ENCODE data around the gene OR3A2. TPM values are rescaled to one million over a fixed set of nuclear protein-coding genes. Genes with fewer than 3 reads are reported as not detected.
"Not testable (repeated sequence)": the region's sequence is repeated elsewhere in the genome, so short reads cannot be mapped to it uniquely, and the experiment has no call there.

The OR3A2 gene
- polyA plus RNA-seq, 1 donor (not counting 4 experiments of a cell fraction or from before 2014, with no cell fraction given): not detected

GRCh38 chr17:3260163-3260562, 125.9 kb downstream of the OR3A2 start:
- H3K4me1 ChIP-seq (ENCODE audit: control insufficient read depth, extremely low read depth, insufficient read depth, low read length): no peaks in the 10 kb centered on the region
- no peak overlapping the region for H3K4me3 ChIP-seq (ENCODE audit: control insufficient read depth in 2 of 3, extremely low read depth in 1 of 3, insufficient read depth in 2 of 3, low read depth in 1 of 3, low read length in 3 of 3)
- no peak overlapping the region for H3K27ac ChIP-seq (ENCODE audit: control insufficient read depth, insufficient read depth, low read length)
- H4K20me1 ChIP-seq (ENCODE audit: control insufficient read depth, extremely low read depth, insufficient read depth, low read length): no peaks in the 10 kb centered on the region
- H3K4me2 ChIP-seq (ENCODE audit: control insufficient read depth, extremely low read depth, insufficient read depth, low read depth, low read length): no peak overlapping the region
- H3K27me3 ChIP-seq (ENCODE audit: control insufficient read depth, extremely low read depth, insufficient read depth, low read length): no peaks in the 10 kb centered on the region
- H3K9me3 ChIP-seq (ENCODE audit: control insufficient read depth, low read depth, low read length): no peaks in the 10 kb centered on the region
- FAIRE-seq: no peak
- DNase-seq (ENCODE audit: low read depth, low spot score): no peak
- no peak overlapping the region for H2AFZ ChIP-seq (ENCODE audit: control insufficient read depth, low read length)
- H3K9me1 ChIP-seq (ENCODE audit: control insufficient read depth, extremely low read depth, insufficient read depth, low read length): no peaks in the 10 kb centered on the region
- dilution Hi-C loops (cut with MboI; ENCODE audit: extremely low pct_ligation_motif_present, low sequenced_read_pairs): no loop called here
- H3K36me3 ChIP-seq (ENCODE audit: control insufficient read depth in 2 of 2, extremely low read depth in 1 of 2, insufficient read depth in 2 of 2, low read length in 2 of 2): no peaks in the 10 kb centered on the region
- TF ChIP-seq CTCF (optimal IDR thresholded peaks at IDR 0.05 in 1 of 3, IDR thresholded peaks at IDR 0.05 in 1 of 3, conservative IDR thresholded peaks at IDR 0.05 in 1 of 3; ENCODE audit: extremely low read depth in 1 of 3, insufficient read depth in 2 of 3, low read length in 3 of 3) (no peak), EZH2 (IDR thresholded peaks at IDR 0.05; ENCODE audit: low read length) (no peak)
- H3K9ac ChIP-seq (ENCODE audit: control insufficient read depth, extremely low read depth, insufficient read depth, low read length): no peak overlapping the region
- H3K79me2 ChIP-seq (ENCODE audit: control insufficient read depth, insufficient read depth, low read length): no peaks in the 10 kb centered on the region

DNA sequence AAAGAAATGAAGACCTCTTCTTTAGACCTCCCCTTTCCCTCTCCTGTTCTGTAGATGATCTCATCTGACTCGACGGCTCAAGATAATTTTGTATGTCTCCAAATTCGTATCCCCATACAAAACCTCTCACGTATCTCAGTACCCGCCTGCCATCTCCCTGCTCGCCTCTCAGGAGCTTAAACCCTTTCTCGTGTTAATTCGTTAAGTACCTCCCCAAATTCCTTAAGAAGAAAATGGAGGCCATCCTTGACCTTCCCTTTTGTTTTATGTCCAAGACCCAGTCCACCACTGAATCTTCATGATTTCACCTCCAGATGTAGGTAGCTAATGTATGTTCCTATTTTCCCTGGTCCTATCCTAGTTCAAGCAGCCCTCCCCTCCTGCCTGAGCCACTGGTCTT, 129.5 kb downstream of the OR3A2 start:
- dilution Hi-C loops (cut with MboI; ENCODE audit: extremely low pct_ligation_motif_present, low sequenced_read_pairs): no loop called here

DNA sequence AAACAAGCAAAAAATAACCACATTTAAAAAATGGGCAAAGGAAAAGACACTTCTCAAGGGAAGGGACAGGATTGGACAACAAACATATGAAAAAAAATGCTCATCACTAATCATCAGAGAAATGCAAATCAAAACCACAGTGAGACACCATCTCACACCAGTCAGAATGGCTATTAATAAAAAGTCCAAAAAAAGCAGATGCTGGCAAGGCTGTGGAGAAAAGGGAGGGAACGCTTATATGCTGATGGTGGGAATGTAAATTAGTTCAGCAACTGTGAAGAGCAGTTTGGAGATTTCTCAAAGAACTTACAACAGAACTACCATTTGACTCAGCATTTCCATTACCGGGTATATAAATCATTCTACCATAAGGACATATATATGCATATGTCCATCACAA, 137.1 kb downstream of the OR3A2 start:
- H2AFZ ChIP-seq (ENCODE audit: control insufficient read depth, low read length); DNase-seq (ENCODE audit: low read depth, low spot score); H3K4me3 ChIP-seq (ENCODE audit: control insufficient read depth in 2 of 3, extremely low read depth in 1 of 3, insufficient read depth in 2 of 3, low read depth in 1 of 3, low read length in 3 of 3); H3K9me3 ChIP-seq (ENCODE audit: control insufficient read depth, low read depth, low read length); H3K9me1 ChIP-seq (ENCODE audit: control insufficient read depth, extremely low read depth, insufficient read depth, low read length); H3K27ac ChIP-seq (ENCODE audit: control insufficient read depth, insufficient read depth, low read length); H3K4me2 ChIP-seq (ENCODE audit: control insufficient read depth, extremely low read depth, insufficient read depth, low read depth, low read length); H3K27me3 ChIP-seq (ENCODE audit: control insufficient read depth, extremely low read depth, insufficient read depth, low read length); H3K36me3 ChIP-seq (ENCODE audit: control insufficient read depth in 2 of 2, extremely low read depth in 1 of 2, insufficient read depth in 2 of 2, low read length in 2 of 2); FAIRE-seq; H3K79me2 ChIP-seq (ENCODE audit: control insufficient read depth, insufficient read depth, low read length); H3K4me1 ChIP-seq (ENCODE audit: control insufficient read depth, extremely low read depth, insufficient read depth, low read length); H3K9ac ChIP-seq (ENCODE audit: control insufficient read depth, extremely low read depth, insufficient read depth, low read length); H4K20me1 ChIP-seq (ENCODE audit: control insufficient read depth, extremely low read depth, insufficient read depth, low read length); dilution Hi-C loops (cut with MboI; ENCODE audit: extremely low pct_ligation_motif_present, low sequenced_read_pairs): not testable (repeated sequence)

More for the DNA sequence above, 129.5 kb downstream of the OR3A2 start:
- Histone ChIP-seq H3K4me2 (ENCODE audit: control insufficient read depth, extremely low read depth, insufficient read depth, low read depth, low read length) (no peak overlapping the region), H3K4me3 (ENCODE audit: control insufficient read depth in 2 of 3, extremely low read depth in 1 of 3, insufficient read depth in 2 of 3, low read depth in 1 of 3, low read length in 3 of 3) (no peak overlapping the region), H3K79me2 (ENCODE audit: control insufficient read depth, insufficient read depth, low read length) (no peaks in the 10 kb centered on the region), H3K9me1 (ENCODE audit: control insufficient read depth, extremely low read depth, insufficient read depth, low read length) (no peaks in the 10 kb centered on the region), H3K27ac (ENCODE audit: control insufficient read depth, insufficient read depth, low read length) (no peak overlapping the region), H3K36me3 (ENCODE audit: control insufficient read depth in 2 of 2, extremely low read depth in 1 of 2, insufficient read depth in 2 of 2, low read length in 2 of 2) (no peaks in the 10 kb centered on the region), H2AFZ (ENCODE audit: control insufficient read depth, low read length) (no peak overlapping the region), H3K9me3 (ENCODE audit: control insufficient read depth, low read depth, low read length) (no peaks in the 10 kb centered on the region), H3K4me1 (ENCODE audit: control insufficient read depth, extremely low read depth, insufficient read depth, low read length) (no peaks in the 10 kb centered on the region), H3K27me3 (ENCODE audit: control insufficient read depth, extremely low read depth, insufficient read depth, low read length) (no peaks in the 10 kb centered on the region), H4K20me1 (ENCODE audit: control insufficient read depth, extremely low read depth, insufficient read depth, low read length) (no peaks in the 10 kb centered on the region), H3K9ac (ENCODE audit: control insufficient read depth, extremely low read depth, insufficient read depth, low read length) (no peak overlapping the region)
- TF ChIP-seq CTCF (optimal IDR thresholded peaks at IDR 0.05 in 1 of 3, IDR thresholded peaks at IDR 0.05 in 1 of 3, conservative IDR thresholded peaks at IDR 0.05 in 1 of 3; ENCODE audit: extremely low read depth in 1 of 3, insufficient read depth in 2 of 3, low read length in 3 of 3) (no peak), EZH2 (IDR thresholded peaks at IDR 0.05; ENCODE audit: low read length) (no peak)
- no peak for FAIRE-seq
- no peak for DNase-seq (ENCODE audit: low read depth, low spot score)

DNA sequence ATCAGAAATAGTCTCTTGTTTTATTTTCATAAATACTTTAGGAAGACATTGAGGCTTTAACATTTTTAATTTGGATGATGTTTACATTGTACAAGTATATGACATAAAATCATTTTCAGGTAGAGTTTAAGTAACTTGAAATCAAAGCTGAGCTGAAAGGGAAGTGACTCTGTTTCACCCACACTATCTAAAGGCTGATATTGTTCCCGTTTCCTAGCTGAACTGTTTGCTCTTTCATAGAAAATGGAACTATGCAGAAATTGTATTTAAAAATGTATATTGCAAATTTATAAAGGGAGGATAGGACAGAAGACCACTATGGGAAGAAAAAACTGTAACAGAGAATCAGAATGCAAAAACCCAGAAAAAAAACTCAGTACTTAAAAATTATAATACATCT, 141.3 kb downstream of the OR3A2 start:
- FAIRE-seq; H3K4me1 ChIP-seq (ENCODE audit: control insufficient read depth, extremely low read depth, insufficient read depth, low read length); H3K4me2 ChIP-seq (ENCODE audit: control insufficient read depth, extremely low read depth, insufficient read depth, low read depth, low read length); H3K27me3 ChIP-seq (ENCODE audit: control insufficient read depth, extremely low read depth, insufficient read depth, low read length); dilution Hi-C loops (cut with MboI; ENCODE audit: extremely low pct_ligation_motif_present, low sequenced_read_pairs); H3K27ac ChIP-seq (ENCODE audit: control insufficient read depth, insufficient read depth, low read length); H3K79me2 ChIP-seq (ENCODE audit: control insufficient read depth, insufficient read depth, low read length); H3K9me1 ChIP-seq (ENCODE audit: control insufficient read depth, extremely low read depth, insufficient read depth, low read length); H4K20me1 ChIP-seq (ENCODE audit: control insufficient read depth, extremely low read depth, insufficient read depth, low read length); DNase-seq (ENCODE audit: low read depth, low spot score); H3K9ac ChIP-seq (ENCODE audit: control insufficient read depth, extremely low read depth, insufficient read depth, low read length); H2AFZ ChIP-seq (ENCODE audit: control insufficient read depth, low read length); H3K4me3 ChIP-seq (ENCODE audit: control insufficient read depth in 2 of 3, extremely low read depth in 1 of 3, insufficient read depth in 2 of 3, low read depth in 1 of 3, low read length in 3 of 3); H3K9me3 ChIP-seq (ENCODE audit: control insufficient read depth, low read depth, low read length); H3K36me3 ChIP-seq (ENCODE audit: control insufficient read depth in 2 of 2, extremely low read depth in 1 of 2, insufficient read depth in 2 of 2, low read length in 2 of 2): not testable (repeated sequence)
